HepG2 (cell line): Measurements from ENCODE around the gene MZF1.

Experiments
- ESRRA ChIP-seq: sonication (generic); formaldehyde crosslinking; IDR thresholded peaks from 2 replicates; pipeline ENCODE4 v1.5.1; 2020; ENCODE audit warnings: mild to moderate bottlenecking, low read depth, missing genetic modification reagents
- NRL ChIP-seq: sonication (generic); formaldehyde crosslinking; IDR thresholded peaks from 2 replicates; pipeline ENCODE4 v1.5.0; 2020; ENCODE audit warnings: missing genetic modification reagents, mild to moderate bottlenecking, moderate library complexity, borderline replicate concordance
- POLR2AphosphoS5 ChIP-seq: IDR thresholded peaks from 2 replicates; pipeline ENCODE4 v1.6.1; 2012; ENCODE audit warnings: low read depth, low read length
- RXRB ChIP-seq: IDR thresholded peaks from 2 replicates; pipeline ENCODE4 v1.6.1; 2016; ENCODE audit warnings: borderline replicate concordance, missing genetic modification reagents, missing compliant biosample characterization
- TF ChIP-seq, protein P1 (sequence below): sonication (generic); formaldehyde crosslinking; IDR thresholded peaks from 2 replicates; pipeline ENCODE4 v1.5.0; 2020; ENCODE audit warnings: missing genetic modification reagents
- TF ChIP-seq, protein P2 (sequence below): sonication (generic); formaldehyde crosslinking; IDR thresholded peaks from 2 replicates; pipeline ENCODE4 v1.4.0; 2020; ENCODE audit warnings: mild to moderate bottlenecking, missing genetic modification reagents
- TF ChIP-seq, protein P3 (sequence below): IDR thresholded peaks from 2 replicates; pipeline ENCODE4 v1.6.1; 2012; ENCODE audit warnings: inconsistent platforms

DNA sequence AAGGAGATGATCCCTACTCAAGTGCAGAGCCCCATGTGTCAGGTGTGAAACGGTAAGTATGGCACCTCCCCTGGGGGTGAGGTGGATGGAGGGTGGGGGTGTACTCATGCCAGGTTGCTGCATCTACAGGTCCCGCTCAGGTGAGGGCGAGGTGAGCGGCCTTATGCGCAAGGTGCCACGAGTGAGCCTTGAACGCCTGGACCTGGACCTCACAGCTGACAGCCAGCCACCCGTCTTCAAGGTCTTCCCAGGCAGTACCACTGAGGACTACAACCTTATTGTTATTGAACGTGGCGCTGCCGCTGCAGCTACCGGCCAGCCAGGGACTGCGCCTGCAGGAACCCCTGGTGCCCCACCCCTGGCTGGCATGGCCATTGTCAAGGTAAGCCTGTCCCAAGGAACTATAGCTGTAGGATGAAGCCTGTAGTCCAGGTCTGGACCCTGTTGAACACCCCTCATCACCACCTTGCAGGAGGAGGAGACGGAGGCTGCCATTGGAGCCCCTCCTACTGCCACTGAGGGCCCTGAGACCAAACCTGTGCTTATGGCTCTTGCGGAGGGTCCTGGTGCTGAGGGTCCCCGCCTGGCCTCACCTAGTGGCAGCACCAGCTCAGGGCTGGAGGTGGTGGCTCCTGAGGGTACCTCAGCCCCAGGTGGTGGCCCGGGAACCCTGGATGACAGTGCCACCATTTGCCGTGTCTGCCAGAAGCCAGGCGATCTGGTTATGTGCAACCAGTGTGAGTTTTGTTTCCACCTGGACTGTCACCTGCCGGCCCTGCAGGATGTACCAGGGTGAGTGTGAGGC lies 24.1 kb downstream of the MZF1 start:
- TF ChIP-seq, protein P1, sequence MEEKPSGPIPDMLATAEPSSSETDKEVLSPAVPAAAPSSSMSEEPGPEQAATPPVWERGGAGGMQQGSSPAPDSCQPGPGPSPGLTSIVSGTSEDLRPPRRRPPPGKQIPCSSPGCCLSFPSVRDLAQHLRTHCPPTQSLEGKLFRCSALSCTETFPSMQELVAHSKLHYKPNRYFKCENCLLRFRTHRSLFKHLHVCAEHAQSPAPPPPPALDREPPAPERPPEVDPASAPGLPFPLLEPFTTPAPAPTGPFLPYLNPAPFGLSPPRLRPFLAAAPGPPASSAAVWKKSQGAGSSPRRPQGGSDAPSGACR (CRISPR knock-in tag) = no peak
- TF ChIP-seq POLR2AphosphoS5 (no peak), NRL (CRISPR knock-in tag) (no peak), ESRRA (CRISPR knock-in tag) (no peak), RXRB (CRISPR knock-in tag) (no peak)
- TF ChIP-seq, protein P2, sequence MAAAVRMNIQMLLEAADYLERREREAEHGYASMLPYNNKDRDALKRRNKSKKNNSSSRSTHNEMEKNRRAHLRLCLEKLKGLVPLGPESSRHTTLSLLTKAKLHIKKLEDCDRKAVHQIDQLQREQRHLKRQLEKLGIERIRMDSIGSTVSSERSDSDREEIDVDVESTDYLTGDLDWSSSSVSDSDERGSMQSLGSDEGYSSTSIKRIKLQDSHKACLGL (CRISPR knock-in tag) = no peak
- TF ChIP-seq, protein P3, sequence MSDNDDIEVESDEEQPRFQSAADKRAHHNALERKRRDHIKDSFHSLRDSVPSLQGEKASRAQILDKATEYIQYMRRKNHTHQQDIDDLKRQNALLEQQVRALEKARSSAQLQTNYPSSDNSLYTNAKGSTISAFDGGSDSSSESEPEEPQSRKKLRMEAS = no peak
